Nephron (organoid): ENCODE data around the gene SYT9.

ENCODE experiments used
- H3K27ac Mint-ChIP-seq, 3 experiments: 2 replicates each; pipeline ENCODE4 v1.8.0; 2020; ENCODE audit warnings: mixed read lengths in 3 of 3, mild to moderate bottlenecking in 2 of 3, moderate library complexity in 1 of 3
- H3K27me3 Mint-ChIP-seq: 2 replicates; pipeline ENCODE4 v1.8.0; 2021; ENCODE audit warnings: low read depth, mild to moderate bottlenecking, moderate library complexity, mixed read lengths
- H3K36me3 Mint-ChIP-seq: 2 replicates; pipeline ENCODE4 v1.8.0; 2020; ENCODE audit warnings: low read depth, mixed read lengths
- H3K4me1 Mint-ChIP-seq: 2 replicates; pipeline ENCODE4 v1.8.0; 2020; ENCODE audit warnings: mixed read lengths
- H3K4me3 Mint-ChIP-seq, 3 experiments: 2 replicates each; pipeline ENCODE4 v1.8.0; 2020; ENCODE audit warnings: mild to moderate bottlenecking in 3 of 3, mixed read lengths in 3 of 3, moderate library complexity in 2 of 3
- H3K9me3 Mint-ChIP-seq: 2 replicates; pipeline ENCODE4 v1.8.0; 2020; ENCODE audit warnings: mixed read lengths
- TF ChIP-seq, protein P1 (sequence below), 3 experiments: fragments of 200-600 bp; sonication (generic); IDR thresholded peaks; one replicate each; pipeline ENCODE4 v1.5.0; 2021; ENCODE audit warnings: antibody characterized with exemption in 3 of 3; ENCODE audit not compliant: unreplicated experiment in 3 of 3

SYT9 gene

GRCh38 chr11:7414973-7415817 is 163.5 kb downstream of the SYT9 start:
- H3K4me1 Mint-ChIP-seq = peaks cover 6% of the 10 kb centered on the region
- H3K36me3 Mint-ChIP-seq = no peaks in the 10 kb centered on the region
- peaks cover 12% of the 10 kb centered on the region for H3K9me3 Mint-ChIP-seq
- H3K4me3 Mint-ChIP-seq = no peak overlapping the region
- TF ChIP-seq, protein P1, sequence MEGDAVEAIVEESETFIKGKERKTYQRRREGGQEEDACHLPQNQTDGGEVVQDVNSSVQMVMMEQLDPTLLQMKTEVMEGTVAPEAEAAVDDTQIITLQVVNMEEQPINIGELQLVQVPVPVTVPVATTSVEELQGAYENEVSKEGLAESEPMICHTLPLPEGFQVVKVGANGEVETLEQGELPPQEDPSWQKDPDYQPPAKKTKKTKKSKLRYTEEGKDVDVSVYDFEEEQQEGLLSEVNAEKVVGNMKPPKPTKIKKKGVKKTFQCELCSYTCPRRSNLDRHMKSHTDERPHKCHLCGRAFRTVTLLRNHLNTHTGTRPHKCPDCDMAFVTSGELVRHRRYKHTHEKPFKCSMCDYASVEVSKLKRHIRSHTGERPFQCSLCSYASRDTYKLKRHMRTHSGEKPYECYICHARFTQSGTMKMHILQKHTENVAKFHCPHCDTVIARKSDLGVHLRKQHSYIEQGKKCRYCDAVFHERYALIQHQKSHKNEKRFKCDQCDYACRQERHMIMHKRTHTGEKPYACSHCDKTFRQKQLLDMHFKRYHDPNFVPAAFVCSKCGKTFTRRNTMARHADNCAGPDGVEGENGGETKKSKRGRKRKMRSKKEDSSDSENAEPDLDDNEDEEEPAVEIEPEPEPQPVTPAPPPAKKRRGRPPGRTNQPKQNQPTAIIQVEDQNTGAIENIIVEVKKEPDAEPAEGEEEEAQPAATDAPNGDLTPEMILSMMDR (IDR thresholded peaks at IDR 0.05; ENCODE audit: unreplicated experiment in 3 of 3) = no peak
- H3K27ac Mint-ChIP-seq = no peak overlapping the region
- H3K27me3 Mint-ChIP-seq = peaks cover 4% of the 10 kb centered on the region

DNA sequence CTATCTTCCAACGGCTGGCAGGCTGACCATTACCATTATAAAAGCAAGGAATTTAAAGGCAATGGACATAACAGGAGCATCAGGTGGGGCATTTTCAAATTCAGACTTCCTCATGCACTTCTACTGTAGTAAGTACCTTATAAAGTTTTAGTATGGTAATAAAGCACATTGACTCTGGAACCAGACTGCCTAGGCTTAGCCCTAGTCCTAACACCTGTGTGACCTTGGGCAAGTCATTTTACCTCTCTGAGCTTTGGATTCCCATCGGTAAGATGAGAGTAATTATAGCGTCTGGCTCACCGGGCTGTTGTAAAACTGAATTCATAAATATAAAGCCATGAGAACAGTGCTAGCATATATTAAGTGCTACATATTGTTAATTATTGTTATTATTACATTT is 164.4 kb downstream of the SYT9 start:
- peaks cover 9% of the 10 kb centered on the region for H3K9me3 Mint-ChIP-seq
- no peak overlapping the region for H3K27ac Mint-ChIP-seq
- no peaks in the 10 kb centered on the region for H3K36me3 Mint-ChIP-seq
- peaks cover 4% of the 10 kb centered on the region for H3K27me3 Mint-ChIP-seq
- H3K4me1 Mint-ChIP-seq = peaks cover 6% of the 10 kb centered on the region
- TF ChIP-seq, protein P1 (IDR thresholded peaks at IDR 0.05; ENCODE audit: unreplicated experiment in 3 of 3) = no peak
- no peak overlapping the region for H3K4me3 Mint-ChIP-seq

GRCh38 chr11:7417328-7417727 is 165.6 kb downstream of the SYT9 start:
- Mint-ChIP-seq H3K4me3 (no peak overlapping the region), H3K27me3 (peaks cover 4% of the 10 kb centered on the region)
- TF ChIP-seq, protein P1 (IDR thresholded peaks at IDR 0.05; ENCODE audit: unreplicated experiment in 3 of 3) = no peak

DNA sequence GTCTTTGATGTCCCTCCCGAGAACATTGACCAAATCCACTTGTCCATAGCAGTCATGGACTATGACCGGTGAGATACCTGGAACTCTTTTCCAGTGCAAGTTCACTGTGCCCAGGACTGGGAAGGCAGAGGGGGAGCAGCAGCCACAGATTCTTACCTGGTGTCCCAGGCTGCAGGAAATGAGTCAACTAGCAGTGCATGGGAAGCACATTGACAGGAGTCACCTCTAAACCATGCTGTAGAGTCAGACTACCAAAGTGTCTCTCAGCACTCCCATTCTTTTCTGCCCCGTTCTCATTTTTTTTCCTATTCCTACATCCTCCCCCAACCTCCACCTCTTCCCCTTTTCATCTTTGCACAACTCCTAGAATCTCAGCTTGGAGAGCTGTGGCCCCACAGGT is 166.4 kb downstream of the SYT9 start:
- Mint-ChIP-seq H3K27me3 (peaks cover 4% of the 10 kb centered on the region), H3K27ac (no peak overlapping the region), H3K9me3 (no peaks in the 10 kb centered on the region), H3K4me3 (no peak overlapping the region), H3K36me3 (no peaks in the 10 kb centered on the region), H3K4me1 (peaks cover 6% of the 10 kb centered on the region)
- TF ChIP-seq, protein P1 (IDR thresholded peaks at IDR 0.05; ENCODE audit: unreplicated experiment in 3 of 3) = no peak

More at GRCh38 chr11:7417328-7417727, 165.6 kb downstream of the SYT9 start:
- no peaks in the 10 kb centered on the region for H3K36me3 Mint-ChIP-seq
- H3K9me3 Mint-ChIP-seq = peaks cover under 1% of the 10 kb centered on the region
- H3K27ac Mint-ChIP-seq = no peak overlapping the region
- peaks cover 6% of the 10 kb centered on the region for H3K4me1 Mint-ChIP-seq

DNA sequence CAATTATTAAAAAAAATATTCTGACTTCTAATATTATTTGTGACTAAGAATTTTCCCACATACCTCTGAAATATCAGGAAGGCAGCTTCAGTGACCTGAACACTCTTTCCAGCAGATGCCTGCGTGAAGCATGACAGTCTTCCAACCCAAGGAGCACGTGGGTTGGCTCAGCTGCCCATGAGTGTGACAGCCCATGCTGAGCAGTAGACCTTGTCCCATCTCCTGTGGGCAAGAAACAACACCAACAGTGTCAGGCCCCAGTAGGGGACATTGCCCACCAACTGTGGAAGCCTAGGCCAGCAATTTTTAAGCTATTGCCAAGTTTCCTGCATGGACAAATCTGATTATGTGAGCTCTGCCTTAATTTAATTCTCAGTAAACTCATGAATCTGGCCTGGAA is 167.2 kb downstream of the SYT9 start:
- Mint-ChIP-seq H3K4me3 (no peak overlapping the region), H3K27me3 (peaks cover 4% of the 10 kb centered on the region), H3K9me3 (no peaks in the 10 kb centered on the region), H3K27ac (no peak overlapping the region), H3K36me3 (no peaks in the 10 kb centered on the region), H3K4me1 (peaks cover 5% of the 10 kb centered on the region)
- TF ChIP-seq, protein P1 (IDR thresholded peaks at IDR 0.05; ENCODE audit: unreplicated experiment in 3 of 3) = no peak

- H3K36me3 Mint-ChIP-seq = no peaks in the 10 kb centered on the region
- H3K4me1 Mint-ChIP-seq = no peaks in the 10 kb centered on the region
- H3K27ac Mint-ChIP-seq = no peak overlapping the region
- no peaks in the 10 kb centered on the region for H3K9me3 Mint-ChIP-seq
- TF ChIP-seq, protein P1 (IDR thresholded peaks at IDR 0.05; ENCODE audit: unreplicated experiment in 3 of 3) = no peak
- peaks cover 4% of the 10 kb centered on the region for H3K27me3 Mint-ChIP-seq
- H3K4me3 Mint-ChIP-seq = no peak overlapping the region
Observed at GRCh38 chr11:7421136-7421535, 169.4 kb downstream of the SYT9 start.
